IMR-90 (cell line): ENCODE data around the gene MAST3. TPM values are rescaled to one million over a fixed set of nuclear protein-coding genes. Genes with fewer than 3 reads are reported as not detected.

Experiments
- ATAC-seq: fragments of 200-7000 bp; cut with Tn5 transposase; 2 replicates; pipeline ENCODE4 v1.9.1; 2020; ENCODE audit warnings: low read depth, mild to moderate bottlenecking, moderate library complexity
- BruUV-seq: library from RNA; stranded (reverse); fragments of 400-500 nt; replicated peaks from 2 replicates; lab custom pipeline; 2021; lab: Mats Ljungman, UMichigan
- CTCF ChIA-PET: fragments of 300-600 bp; formaldehyde crosslinking; extraction: SDS; loops from one replicate; lab custom pipeline; 2021; ENCODE audit warnings: antibody characterized with exemption; lab: Yijun Ruan, JAX
- POLR2A ChIA-PET: fragments of 300-600 bp; sonication (Branson Sonifier 250); formaldehyde crosslinking; loops from one replicate; lab custom pipeline; 2022; ENCODE audit warnings: antibody characterized with exemption; ENCODE audit not compliant: unreplicated experiment; lab: Charles Lee
- DNase-seq: peaks from one replicate; pipeline ENCODE4 v3.0.0; 2013
- H2AFZ ChIP-seq: replicated peaks from 2 replicates; pipeline ENCODE3; 2013; ENCODE audit warnings: low read length, mild to moderate bottlenecking; ENCODE audit not compliant: poor library complexity
- H2AK5ac ChIP-seq: 2 replicates; pipeline ENCODE4 v1.6.1; 2013; ENCODE audit warnings: low read depth, low read length, inconsistent platforms
- H2AK9ac ChIP-seq: replicated peaks from 2 replicates; pipeline ENCODE3; 2013; ENCODE audit warnings: mild to moderate bottlenecking, low read depth, low read length, moderate library complexity; ENCODE audit not compliant: poor library complexity
- H2BK120ac ChIP-seq: 2 replicates; pipeline ENCODE4 v1.6.1; 2013; ENCODE audit warnings: low read depth, low read length, inconsistent platforms
- H2BK15ac ChIP-seq: 3 replicates; pipeline ENCODE4 v1.6.1; 2013; ENCODE audit warnings: low read depth, low read length, inconsistent platforms
- H2BK20ac ChIP-seq: 2 replicates; pipeline ENCODE4 v1.6.1; 2013; ENCODE audit warnings: low read depth, mild to moderate bottlenecking, inconsistent platforms, low read length, moderate library complexity
- H2BK5ac ChIP-seq: 2 replicates; pipeline ENCODE4 v1.6.1; 2013; ENCODE audit warnings: mild to moderate bottlenecking, low read depth, low read length, inconsistent platforms; ENCODE audit not compliant: poor library complexity, severe bottlenecking
- H3K14ac ChIP-seq: replicated peaks from 2 replicates; pipeline ENCODE4 v1.6.1; 2013; ENCODE audit warnings: low read depth, low read length, inconsistent platforms
- H3K18ac ChIP-seq: 2 replicates; pipeline ENCODE4 v1.6.1; 2013; ENCODE audit warnings: low read depth, low read length, control low read depth
- H3K23ac ChIP-seq: 2 replicates; pipeline ENCODE4 v1.6.1; 2013; ENCODE audit warnings: low read depth, low read length, inconsistent platforms
- H3K27ac ChIP-seq: 2 replicates; pipeline ENCODE4 v1.5.1; 2013; ENCODE audit warnings: mild to moderate bottlenecking, control low read depth, low read length; ENCODE audit not compliant: insufficient read depth
- H3K27me3 ChIP-seq: 2 replicates; pipeline ENCODE4 v1.6.1; 2013; ENCODE audit warnings: low read length; ENCODE audit not compliant: control insufficient read depth, insufficient read depth
- H3K36me3 ChIP-seq: 2 replicates; pipeline ENCODE4 v1.6.1; 2013; ENCODE audit warnings: low read length, mixed read lengths; ENCODE audit not compliant: control insufficient read depth, insufficient read depth
- H3K4ac ChIP-seq: 2 replicates; pipeline ENCODE4 v1.6.1; 2013; ENCODE audit warnings: low read depth, low read length, inconsistent platforms
- H3K4me1 ChIP-seq: 2 replicates; pipeline ENCODE4 v1.6.1; 2013; ENCODE audit warnings: low read length, mixed read lengths; ENCODE audit not compliant: control insufficient read depth, insufficient read depth
- H3K4me2 ChIP-seq: 2 replicates; pipeline ENCODE4 v1.6.1; 2013; ENCODE audit warnings: low read depth, mild to moderate bottlenecking, control low read depth, low read length, moderate library complexity
- H3K4me3 ChIP-seq: 2 replicates; pipeline ENCODE4 v1.5.1; 2013; ENCODE audit warnings: low read depth, mild to moderate bottlenecking, control low read depth, low read length, moderate library complexity; ENCODE audit not compliant: insufficient read depth
- H3K56ac ChIP-seq: 2 replicates; pipeline ENCODE4 v1.6.1; 2013; ENCODE audit warnings: low read length, inconsistent platforms; ENCODE audit not compliant: insufficient read depth; ENCODE audit errors: extremely low read depth
- H3K79me1 ChIP-seq, 2 experiments: 2 replicates each; pipeline ENCODE4 v1.6.1; 2013; ENCODE audit warnings: low read length in 2 of 2, inconsistent platforms in 1 of 2, low read depth in 1 of 2
- H3K9ac ChIP-seq: 2 replicates; pipeline ENCODE4 v1.6.1; 2013; ENCODE audit warnings: low read depth, low read length, control low read depth
- H3K9me1 ChIP-seq: 2 replicates; pipeline ENCODE4 v1.6.1; 2013; ENCODE audit warnings: low read length, inconsistent platforms; ENCODE audit not compliant: insufficient read depth
- H3K9me3 ChIP-seq: 2 replicates; pipeline ENCODE4 v1.6.1; 2013; ENCODE audit warnings: low read length; ENCODE audit not compliant: control insufficient read depth, insufficient read depth
- H4K20me1 ChIP-seq: 2 replicates; pipeline ENCODE4 v1.6.1; 2013; ENCODE audit warnings: low read length, inconsistent platforms; ENCODE audit not compliant: insufficient read depth
- H4K5ac ChIP-seq: 2 replicates; pipeline ENCODE4 v1.6.1; 2013; ENCODE audit warnings: mild to moderate bottlenecking, low read depth, low read length, control low read depth
- H4K8ac ChIP-seq, 2 experiments: 2 replicates each; pipeline ENCODE4 v1.6.1; 2013; ENCODE audit warnings: low read depth in 2 of 2, low read length in 2 of 2, control low read depth in 1 of 2, inconsistent platforms in 1 of 2
- H4K91ac ChIP-seq: 2 replicates; pipeline ENCODE4 v1.6.1; 2013; ENCODE audit warnings: low read depth, low read length, inconsistent platforms; ENCODE audit not compliant: insufficient read depth
- POLR2A ChIP-seq: IDR thresholded peaks from 2 replicates; pipeline ENCODE4 v1.6.1; 2012; ENCODE audit warnings: mild to moderate bottlenecking, low read depth, low read length
- WGBS, 2 experiments: methylation state at CpG; one replicate each; pipeline versions ENCODE4 v1.1.5 to v1.1.7; 2013; ENCODE audit warnings: missing lambda C conversion rate in 2 of 2; ENCODE audit not compliant: insufficient read length in 1 of 2; ENCODE audit errors: extremely low coverage in 2 of 2; 5-methylcytosine and 5-hydroxymethylcytosine counted together
- dilution Hi-C: fragments of 300-500 bp; cut with HindIII; formaldehyde crosslinking; loops from one replicate; pipeline ENCODE4 v1.14.3; 2018; ENCODE audit warnings: low sequenced_read_pairs; ENCODE audit not compliant: unreplicated experiment
- in situ Hi-C: fragments of 300-500 bp; cut with MboI; formaldehyde crosslinking; loops from 3 replicates; pipeline ENCODE4 v1.14.3; 2019; ENCODE audit warnings: low sequenced_read_pairs, inconsistent platforms, mixed read lengths
- intact Hi-C: fragments of 100-400 bp; cut with micrococcal nuclease; formaldehyde crosslinking; loops from 2 replicates; pipeline ENCODE4 v1.10.0; 2022
- polyA plus RNA-seq, 3 experiments: library from polyadenylated mRNA; depleted of rRNA; stranded (reverse); fragments of >200 nt; gene quantifications; 2 replicates each; pipeline ENCODE4 v1.2.3, GENCODE V29; 2012; ENCODE audit warnings: low replicate concordance in 1 of 3
- total RNA-seq: library from RNA; depleted of rRNA; stranded (reverse); fragments of >200 nt; gene quantifications from 2 replicates; pipeline ENCODE4 v1.2.3, GENCODE V29; 2012

MAST3 gene
- total and polyA plus RNA-seq, 2 of the 4 experiments (the other 2 are of a cell fraction), result 1.3 to 4.3 TPM

GRCh38 chr19:18059902-18060301 lies 37.7 kb upstream of the MAST3 start:
- H2AK9ac ChIP-seq, result no peak overlapping the region
- ChIA-PET CTCF (interaction anchor here (1.6 kb wide), 1 partner anchor 52 kb away, joined by 10 read pairs; the partner anchor contains the start of gene ARRDC2), POLR2A (no interaction called here)
- H3K9ac ChIP-seq, result no peak overlapping the region
- H3K23ac ChIP-seq, result no peak overlapping the region
- no peak overlapping the region for H3K4ac ChIP-seq
- no peak overlapping the region for H2BK5ac ChIP-seq
- no peak overlapping the region for H4K91ac ChIP-seq
- no peak overlapping the region for H3K56ac ChIP-seq
- intact Hi-C loops (loop anchor here (5.0 kb wide), 1 partner anchor 123 kb away; no protein-coding TSS in a partner anchor), dilution Hi-C loops (no loop called here), in situ Hi-C loops (loop anchor here (5.0 to 25.0 kb wide), 2 partner anchors 43 to 123 kb away; partner anchors contain the start of gene CCDC124)
- no peak for DNase-seq
- no peaks in the 10 kb centered on the region for H3K79me1 ChIP-seq
- no peak overlapping the region for H4K5ac ChIP-seq
- no peak for ATAC-seq
- H2BK120ac ChIP-seq, result no peak overlapping the region
- H2AK5ac ChIP-seq, result no peak overlapping the region
- WGBS, 2 experiments, result 67% methylated on average over 4 of the region's 5 CpGs; no CpG with 5 or more reads in 1 of the 2 experiments
- H2AFZ ChIP-seq, result no peak overlapping the region
- H3K14ac ChIP-seq, result no peak overlapping the region
- H3K4me1 ChIP-seq, result peaks cover 5% of the 10 kb centered on the region; the same call in 1 of the 2 replicates
- no peaks in the 10 kb centered on the region for H4K20me1 ChIP-seq
- H2BK15ac ChIP-seq, result no peak overlapping the region
- H3K9me3 ChIP-seq, result 0 out of 2 replicates have a peak, but pooled peaks cover 2% of the 10 kb centered on the region
- TF ChIP-seq POLR2A, result no peak
- H4K8ac ChIP-seq, result no peak overlapping the region
- peaks cover 9% of the 10 kb centered on the region; the same call in 1 of the 2 replicates for H3K27me3 ChIP-seq
- no peak overlapping the region for H2BK20ac ChIP-seq
- H3K4me3 ChIP-seq, result no peak overlapping the region
- BruUV-seq, result no TSS peak
- H3K9me1 ChIP-seq, result no peaks in the 10 kb centered on the region
- H3K18ac ChIP-seq, result no peak overlapping the region
- no peak overlapping the region for H3K27ac ChIP-seq
- no peaks in the 10 kb centered on the region for H3K36me3 ChIP-seq
- H3K4me2 ChIP-seq, result no peak overlapping the region
